DMS 273 (cell line): Measurements from ENCODE around the gene ASTN2.

Experiments used
- DNase-seq: peaks from one replicate; lab custom pipeline; 2025; ENCODE audit not compliant: unreplicated experiment; lab: John Stamatoyannopoulos, UW

Gene ASTN2

GRCh38 chr9:117368684-117369230, 46.1 kb downstream of the ASTN2 start:
- no peak for DNase-seq

GRCh38 chr9:117365438-117365837, 49.4 kb downstream of the ASTN2 start:
- no peak for DNase-seq

GRCh38 chr9:117363006-117363405, 51.9 kb downstream of the ASTN2 start:
- DNase-seq, result no peak

DNA sequence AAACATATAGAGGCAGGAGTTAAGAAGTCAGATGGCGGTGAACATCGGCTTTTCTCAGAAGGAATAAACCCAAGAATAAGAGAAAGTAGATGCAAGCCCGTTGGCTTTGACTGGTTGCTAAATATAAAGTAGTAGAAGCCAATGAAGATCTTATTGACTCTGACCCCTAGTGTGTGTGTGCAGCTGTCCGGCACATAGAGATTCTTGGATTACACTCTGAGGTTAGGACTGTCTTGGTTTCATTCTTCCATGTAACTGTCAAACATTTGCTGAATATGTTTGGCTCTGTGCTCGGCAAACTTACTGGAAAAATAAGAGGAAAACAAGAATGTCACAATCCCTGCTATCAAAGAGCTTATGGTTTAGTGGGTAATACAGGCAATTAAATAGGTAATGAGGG, 54.9 kb downstream of the ASTN2 start:
- DNase-seq, result no peak

DNA sequence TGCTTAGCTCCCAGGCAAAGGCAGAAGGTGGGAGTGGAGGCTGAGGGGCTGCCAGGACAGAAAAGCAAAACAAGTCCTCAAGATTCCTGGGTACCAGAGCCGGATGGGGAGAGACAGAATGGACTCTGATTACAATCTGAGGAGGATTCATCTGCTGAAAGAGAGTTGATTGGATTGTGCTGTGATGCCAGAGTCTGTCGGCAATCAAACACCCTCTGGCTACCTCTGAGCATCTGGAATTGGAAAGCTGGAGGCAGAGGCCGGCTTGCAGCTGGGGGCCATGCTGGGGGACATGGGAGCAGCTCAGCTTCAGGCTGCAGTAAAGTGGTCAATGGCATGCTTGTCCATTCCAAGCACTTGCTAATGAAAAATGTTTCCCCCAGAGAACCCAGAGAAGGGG, 59.3 kb downstream of the ASTN2 start:
- DNase-seq, result peak; percentile 43

- DNase-seq, result no peak
Measured at GRCh38 chr9:117354997-117355396, 59.9 kb downstream of the ASTN2 start.

DNA sequence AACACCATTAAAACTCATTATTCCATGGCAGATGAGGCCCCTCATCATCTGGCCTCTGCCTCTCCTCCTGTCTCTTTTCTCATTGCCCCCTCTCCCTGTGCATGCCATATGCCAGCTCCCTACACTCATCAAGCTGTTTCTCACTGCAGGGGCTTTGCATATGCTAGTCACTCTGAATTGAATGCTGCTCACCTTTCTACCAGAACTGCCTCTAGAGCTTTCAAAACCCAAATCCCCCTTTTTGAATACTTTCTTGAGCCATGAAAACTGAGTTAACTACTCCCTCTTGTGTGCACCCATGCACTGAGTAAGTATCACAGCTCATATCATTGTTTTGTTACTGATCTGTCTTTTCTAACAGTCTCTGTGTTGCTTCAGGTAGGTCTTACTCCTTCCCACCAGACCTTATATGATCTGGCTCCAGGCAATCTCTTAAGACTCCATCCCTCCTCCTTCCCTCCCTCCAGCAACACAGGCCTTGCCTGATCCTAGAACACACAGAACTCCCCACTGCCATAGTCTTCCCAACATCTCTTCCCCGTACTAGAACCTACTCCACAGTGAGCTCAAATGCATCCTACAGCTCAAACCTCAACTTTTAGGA, 60.5 kb downstream of the ASTN2 start:
- peak; percentile 79 for DNase-seq

- no peak for DNase-seq
Measured at GRCh38 chr9:117344892-117345660, 69.8 kb downstream of the ASTN2 start.

DNA sequence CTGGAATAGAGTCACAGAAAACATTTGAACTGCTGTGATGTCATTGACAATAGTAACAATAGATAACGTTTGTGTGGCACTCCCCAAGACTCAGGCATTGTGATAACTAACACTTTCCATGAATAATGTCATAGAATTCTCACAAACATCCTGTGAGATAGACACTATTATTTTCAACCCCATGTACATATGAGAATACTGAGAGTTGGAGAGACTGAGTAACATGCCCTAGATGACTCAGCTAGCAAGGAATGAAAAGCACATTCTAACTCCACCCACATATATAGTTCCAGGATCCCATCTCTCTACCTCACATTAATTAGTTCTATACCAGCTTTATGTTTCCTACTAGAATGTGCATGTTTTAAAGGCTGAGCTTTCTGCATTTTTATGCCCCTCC, 71.4 kb downstream of the ASTN2 start:
- DNase-seq, result no peak

DNA sequence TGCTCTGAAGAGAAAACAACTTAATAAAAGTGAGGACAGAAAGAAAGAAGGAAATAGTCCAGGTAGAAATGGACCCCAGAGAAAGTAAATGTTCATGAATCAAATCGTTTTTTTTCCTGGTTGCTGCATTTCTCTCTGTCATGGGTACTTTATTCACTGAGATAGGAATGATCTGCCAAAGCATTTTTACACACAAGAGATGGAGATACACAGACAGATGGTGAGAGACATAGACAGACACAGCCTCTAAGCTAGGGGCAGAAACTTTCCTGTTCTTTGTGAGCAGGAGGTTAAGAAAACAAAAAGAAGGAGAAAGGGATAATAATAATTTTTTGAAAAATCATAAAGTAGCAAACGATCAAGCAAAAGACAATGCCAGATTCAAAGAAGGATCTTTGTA, 73.7 kb downstream of the ASTN2 start:
- DNase-seq, result no peak

DNA sequence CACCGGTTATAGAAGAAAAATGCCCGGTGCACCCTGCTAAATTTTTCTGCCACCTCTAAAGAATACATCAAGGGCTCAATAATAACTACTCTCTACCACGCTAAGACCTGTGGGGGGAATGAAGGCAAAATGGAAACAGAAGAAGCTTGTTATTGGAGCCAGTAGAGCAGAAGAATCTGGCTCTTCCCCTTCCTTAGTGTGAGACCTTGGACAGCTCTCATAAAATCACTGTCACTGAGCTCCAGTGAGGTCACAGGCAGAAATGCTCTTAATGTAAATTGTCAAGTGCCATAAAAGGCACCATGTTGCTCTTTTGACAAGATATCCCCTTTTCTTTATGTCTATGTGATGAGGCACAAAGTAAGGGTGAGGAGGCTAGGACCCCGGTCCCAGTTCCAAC, 74.4 kb downstream of the ASTN2 start:
- no peak for DNase-seq

DNA sequence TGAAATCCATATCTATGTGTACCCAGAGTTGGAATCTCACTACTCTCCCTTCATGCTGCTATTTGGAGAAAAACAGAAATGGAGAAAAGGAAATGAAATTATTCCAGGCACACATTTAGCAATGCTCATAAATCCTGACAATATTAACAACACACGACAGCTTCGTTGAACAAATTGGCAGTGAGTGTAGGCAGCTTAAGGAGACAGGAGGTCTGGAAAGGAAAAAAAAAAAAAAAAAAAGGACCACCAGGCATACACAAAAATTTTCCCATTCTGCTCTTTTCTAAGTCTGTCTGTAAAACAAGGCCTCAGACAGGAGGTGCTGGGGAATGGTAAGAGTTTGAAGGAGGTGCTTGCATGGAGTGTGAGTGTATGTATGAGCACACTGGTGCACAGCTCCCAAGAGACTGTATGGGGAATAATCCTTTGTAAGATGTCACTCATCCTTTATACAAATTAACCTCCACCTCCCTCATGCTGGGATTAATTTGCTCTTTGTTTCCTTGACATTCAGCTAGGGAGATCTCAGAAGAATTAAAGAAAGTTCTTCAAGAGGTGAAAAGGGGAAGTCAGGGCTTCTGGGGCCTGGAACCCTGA, 78.9 kb downstream of the ASTN2 start:
- DNase-seq, result no peak

DNA sequence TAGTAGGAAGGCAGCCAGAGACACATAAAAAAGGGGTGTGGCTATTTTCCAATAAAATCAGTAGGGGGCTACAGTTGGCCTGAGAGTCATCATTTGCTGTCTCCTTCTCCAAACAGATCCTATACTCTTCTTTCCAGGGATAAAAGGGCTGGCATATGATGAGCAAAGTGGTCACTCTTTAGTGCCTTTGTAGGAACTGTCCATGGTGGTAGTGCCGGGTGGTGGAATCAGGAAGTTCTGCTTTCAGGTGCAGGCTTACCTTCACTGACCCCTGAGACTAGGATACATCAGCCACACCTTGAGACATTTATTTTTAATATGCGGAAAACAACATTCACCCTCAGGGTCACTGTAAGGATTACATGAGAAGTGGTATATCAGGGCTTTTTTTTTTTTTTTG, 80.8 kb downstream of the ASTN2 start:
- no peak for DNase-seq

GRCh38 chr9:117325831-117326230, 89.0 kb downstream of the ASTN2 start:
- DNase-seq, result no peak

- DNase-seq, result no peak
Measured at GRCh38 chr9:117325110-117325731, 89.6 kb downstream of the ASTN2 start.

- no peak for DNase-seq
Measured at GRCh38 chr9:117323390-117323789, 91.5 kb downstream of the ASTN2 start.

DNA sequence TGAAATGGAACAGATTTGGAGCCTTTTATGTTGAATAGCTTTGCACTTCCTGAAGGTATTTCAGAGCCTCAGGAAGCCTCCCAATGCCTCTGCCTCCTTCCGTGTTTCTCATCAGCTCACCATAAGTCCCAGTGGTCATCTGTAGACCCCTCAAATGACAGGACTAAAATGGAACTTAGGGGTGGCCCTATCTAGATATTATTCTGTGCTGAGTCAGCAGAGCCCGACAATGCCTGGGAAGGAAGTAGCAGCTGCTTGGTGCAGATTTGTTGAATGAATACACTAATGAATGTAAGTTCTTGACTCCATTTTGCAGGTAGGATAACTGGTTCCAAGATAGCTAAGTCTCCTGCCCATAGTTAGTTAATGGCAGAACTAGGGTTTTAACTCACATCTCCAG, 97.7 kb downstream of the ASTN2 start:
- DNase-seq, result no peak

GRCh38 chr9:117315236-117315635, 99.6 kb downstream of the ASTN2 start:
- peak; percentile 31 for DNase-seq

DNA sequence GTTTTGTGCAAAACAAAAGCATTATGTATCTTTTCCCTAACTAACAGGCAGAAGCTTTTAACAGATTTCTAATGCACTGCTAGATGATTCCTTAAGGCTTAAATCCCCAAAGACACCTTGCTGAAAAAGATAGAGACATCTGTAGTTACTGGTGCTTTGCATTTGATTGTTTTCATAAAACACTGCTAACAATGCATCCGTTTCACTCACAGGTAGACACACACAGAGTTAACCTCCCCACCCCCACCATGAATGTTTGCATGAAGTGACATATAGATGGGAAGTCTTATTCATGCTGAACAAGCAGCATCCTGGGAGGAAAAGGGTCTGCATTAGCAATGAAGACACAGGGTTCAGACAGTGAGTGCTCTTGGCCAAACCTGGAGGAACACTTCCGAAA, 100.9 kb downstream of the ASTN2 start:
- no peak for DNase-seq

DNA sequence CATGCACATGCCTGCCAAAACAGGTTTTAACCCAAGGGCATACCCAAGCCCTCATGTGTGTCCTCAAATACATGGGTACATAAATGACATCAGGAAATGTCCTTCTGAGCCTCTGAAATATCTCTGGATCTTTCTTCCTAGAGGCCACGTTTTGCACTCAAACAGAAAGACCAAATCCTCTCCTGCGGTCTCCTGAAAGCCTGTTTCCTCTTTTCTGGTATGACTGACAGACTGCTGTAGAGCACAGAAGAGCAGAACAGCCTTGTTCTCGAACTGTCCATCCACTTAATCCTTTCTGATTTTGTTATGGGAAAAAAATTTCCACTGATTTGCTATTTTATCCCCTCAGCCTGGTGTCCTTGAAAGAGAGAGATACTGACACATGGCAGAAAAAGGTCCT, 107.2 kb downstream of the ASTN2 start:
- no peak for DNase-seq

GRCh38 chr9:117306032-117306431, 108.8 kb downstream of the ASTN2 start:
- no peak for DNase-seq

DNA sequence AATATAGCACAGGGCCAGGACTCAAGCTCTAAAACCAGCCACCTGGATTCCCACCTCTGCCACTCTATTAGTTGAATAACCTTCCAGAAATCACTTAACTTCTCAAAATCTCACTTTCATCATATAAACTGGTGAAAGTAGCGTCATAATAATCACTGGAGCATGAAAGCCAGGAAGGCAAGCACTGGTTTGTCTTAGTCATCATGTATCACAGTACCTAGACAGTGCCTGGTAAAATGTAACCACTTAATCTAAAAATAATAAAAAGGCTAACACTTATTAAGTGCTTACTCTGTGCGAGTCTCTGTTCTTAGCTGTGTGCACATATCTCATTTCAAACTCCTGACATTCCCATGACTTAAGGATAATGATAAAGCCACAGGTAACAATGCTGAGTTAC, 109.4 kb downstream of the ASTN2 start:
- no peak for DNase-seq
